Activated T-helper 17 cell treated with anti-CD3 and anti-CD28 coated beads, Interleukin-2, amount 50 U/mL, for 72 hours (primary cell): ENCODE measurements around the gene DTX1. TPM values are rescaled to one million over a fixed set of nuclear protein-coding genes. Genes with fewer than 3 reads are reported as not detected.

Experiments
- ATAC-seq: fragments of 150-1000 bp; cut with Tn5 transposase; replicated peaks from 2 replicates; pipeline ENCODE4 v1.10.0; 2021; ENCODE audit warnings: mild to moderate bottlenecking, moderate library complexity
- H3K27ac Mint-ChIP-seq: one replicate; pipeline ENCODE4 v1.8.0; 2022; ENCODE audit warnings: mixed read lengths
- H3K27me3 Mint-ChIP-seq: one replicate; pipeline ENCODE4 v1.8.0; 2022; ENCODE audit warnings: mixed read lengths
- H3K36me3 Mint-ChIP-seq: one replicate; pipeline ENCODE4 v1.8.0; 2022; ENCODE audit warnings: low read depth, mild to moderate bottlenecking, mixed read lengths
- H3K4me1 Mint-ChIP-seq: one replicate; pipeline ENCODE4 v1.8.0; 2022; ENCODE audit warnings: mixed read lengths
- H3K4me3 Mint-ChIP-seq: one replicate; pipeline ENCODE4 v1.8.0; 2022; ENCODE audit warnings: mild to moderate bottlenecking, mixed read lengths
- H3K9me3 Mint-ChIP-seq: one replicate; pipeline ENCODE4 v1.8.0; 2022; ENCODE audit warnings: mixed read lengths
- total RNA-seq, 2 donors: library from RNA; stranded (reverse); gene quantifications; one replicate each; pipeline ENCODE4 v1.2.3, GENCODE V29; 2022

DTX1 gene
- 10 to 100 TPM; 13.2 to 17.4 TPM for total RNA-seq

GRCh38 chr12:113056631-113057488, at the start of gene DTX1:
Gene DTX1 (plus strand): TSS chr12:113056730. CDS start chr12:113058193, 1,463 bp downstream.
- peaks cover 8% of the 10 kb centered on the region for H3K4me1 Mint-ChIP-seq
- peak within 1 kb of the TSS; percentile 68 for H3K27ac Mint-ChIP-seq
- H3K27me3 Mint-ChIP-seq = no peaks in the 10 kb centered on the region
- peak; percentile 45 for ATAC-seq
- peak within 1 kb of the TSS; percentile 77 for H3K4me3 Mint-ChIP-seq
- no peaks in the 10 kb centered on the region for H3K9me3 Mint-ChIP-seq
- H3K36me3 Mint-ChIP-seq = peaks cover 4% of the 10 kb centered on the region

- H3K4me1 Mint-ChIP-seq = no peaks in the 10 kb centered on the region
- peaks cover 8% of the 10 kb centered on the region for H3K9me3 Mint-ChIP-seq
- H3K27me3 Mint-ChIP-seq = no peaks in the 10 kb centered on the region
- no peak overlapping the region for H3K27ac Mint-ChIP-seq
- H3K36me3 Mint-ChIP-seq = peaks cover 97% of the 10 kb centered on the region
- ATAC-seq = no peak
- H3K4me3 Mint-ChIP-seq = no peak overlapping the region
Observed at GRCh38 chr12:113007166-113007565, 49.4 kb upstream of the DTX1 start.

DNA sequence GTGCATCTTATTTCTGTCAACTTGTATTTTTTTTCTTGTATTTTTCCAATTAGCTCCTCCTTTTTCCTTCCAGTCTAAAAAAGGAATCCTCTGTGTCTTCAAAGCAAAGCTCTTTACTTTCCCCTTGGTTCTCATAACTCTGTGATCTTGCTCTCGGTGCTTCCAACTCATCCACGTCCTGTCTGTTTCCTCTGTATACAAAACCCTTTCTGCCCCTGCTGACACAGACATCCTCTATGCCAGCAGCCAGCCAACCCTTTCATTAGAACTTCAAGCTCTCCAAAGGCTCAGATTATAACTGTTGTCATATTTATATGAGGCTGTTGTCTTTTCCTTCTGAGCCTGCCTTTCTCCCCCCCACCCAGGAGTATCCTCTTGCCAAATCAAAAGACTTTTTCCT, 45.8 kb upstream of the DTX1 start:
- H3K4me3 Mint-ChIP-seq = no peak overlapping the region
- H3K9me3 Mint-ChIP-seq = peaks cover 8% of the 10 kb centered on the region
- peaks cover 62% of the 10 kb centered on the region for H3K36me3 Mint-ChIP-seq

DNA sequence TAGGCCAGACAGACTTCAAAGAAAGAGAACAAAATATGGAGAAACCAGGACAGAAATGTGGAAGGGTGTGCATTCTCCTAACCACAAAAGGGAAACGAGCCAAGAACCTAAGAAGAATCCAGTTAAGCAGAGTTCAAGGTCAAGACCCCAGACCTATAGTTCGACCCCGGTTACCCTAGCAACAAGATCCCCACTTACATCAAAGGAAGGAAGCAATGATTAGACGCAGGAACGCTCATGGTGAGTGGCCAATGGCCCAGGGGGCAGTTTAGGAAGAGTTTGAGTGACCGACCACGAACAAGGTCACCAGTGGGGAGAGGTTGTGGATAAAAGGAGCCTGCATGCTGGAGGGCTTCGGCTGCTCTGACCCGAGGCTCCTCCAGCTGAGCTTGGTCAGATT, 42.0 kb upstream of the DTX1 start:
- ATAC-seq = no peak
- H3K4me3 Mint-ChIP-seq = no peak overlapping the region
- no peak overlapping the region for H3K27ac Mint-ChIP-seq
- H3K4me1 Mint-ChIP-seq = no peaks in the 10 kb centered on the region
- H3K9me3 Mint-ChIP-seq = peaks cover 8% of the 10 kb centered on the region
- no peaks in the 10 kb centered on the region for H3K27me3 Mint-ChIP-seq
- peaks cover 23% of the 10 kb centered on the region for H3K36me3 Mint-ChIP-seq

More for the DNA sequence above, 45.8 kb upstream of the DTX1 start:
- H3K27me3 Mint-ChIP-seq = no peaks in the 10 kb centered on the region
- no peak overlapping the region for H3K27ac Mint-ChIP-seq
- no peaks in the 10 kb centered on the region for H3K4me1 Mint-ChIP-seq
- ATAC-seq = no peak

DNA sequence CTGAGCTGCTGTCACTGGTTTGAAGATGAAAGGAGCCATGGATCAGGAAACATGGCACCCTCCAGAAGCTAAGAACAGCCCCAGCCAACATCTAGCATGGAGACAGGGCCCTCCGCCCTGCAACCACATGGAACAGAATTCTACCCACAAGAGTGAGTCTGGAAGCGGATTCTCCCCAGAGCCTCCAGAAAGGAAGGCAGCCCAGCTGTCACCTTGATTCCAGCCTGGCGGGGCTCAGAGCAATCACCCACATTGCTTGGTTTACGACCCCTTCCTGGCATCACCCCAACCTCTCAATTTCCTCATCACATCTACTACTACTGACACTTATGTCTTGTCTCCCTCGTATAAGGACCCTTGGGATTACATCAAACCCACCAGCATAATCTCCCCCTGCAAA, 39.7 kb upstream of the DTX1 start:
- H3K4me1 Mint-ChIP-seq = peaks cover 3% of the 10 kb centered on the region
- peaks cover under 1% of the 10 kb centered on the region for H3K36me3 Mint-ChIP-seq
- no peak for ATAC-seq
- H3K27me3 Mint-ChIP-seq = peaks cover 3% of the 10 kb centered on the region
- H3K27ac Mint-ChIP-seq = no peak overlapping the region
- peaks cover under 1% of the 10 kb centered on the region for H3K9me3 Mint-ChIP-seq
- H3K4me3 Mint-ChIP-seq = no peak overlapping the region

DNA sequence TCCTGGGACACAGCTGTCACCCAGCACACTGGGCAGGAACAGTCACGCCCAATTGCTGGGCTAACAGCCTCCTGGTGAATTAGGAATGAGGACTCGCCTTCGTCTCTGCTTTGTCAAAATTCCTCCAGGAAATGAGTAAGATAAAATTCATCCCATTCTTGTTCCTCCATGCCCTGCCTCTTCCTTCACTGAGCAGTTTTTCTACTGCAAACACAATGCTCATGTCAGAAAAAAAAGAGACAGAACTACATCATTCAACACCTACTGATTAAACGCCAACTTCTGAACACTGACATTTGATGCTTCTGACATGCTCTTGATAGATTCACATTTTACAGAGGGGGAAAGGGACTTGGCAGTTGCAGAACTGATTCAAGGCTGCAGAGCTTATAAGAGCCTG, 37.5 kb upstream of the DTX1 start:
- Mint-ChIP-seq H3K27ac (no peak overlapping the region), H3K36me3 (no peaks in the 10 kb centered on the region), H3K4me1 (peaks cover 12% of the 10 kb centered on the region), H3K27me3 (peaks cover 3% of the 10 kb centered on the region), H3K9me3 (no peaks in the 10 kb centered on the region), H3K4me3 (no peak overlapping the region)
- ATAC-seq = no peak

- H3K9me3 Mint-ChIP-seq = no peaks in the 10 kb centered on the region
- peaks cover 3% of the 10 kb centered on the region for H3K27me3 Mint-ChIP-seq
- H3K4me1 Mint-ChIP-seq = peaks cover 12% of the 10 kb centered on the region
- H3K4me3 Mint-ChIP-seq = no peak overlapping the region
- no peak for ATAC-seq
- H3K27ac Mint-ChIP-seq = no peak overlapping the region
- H3K36me3 Mint-ChIP-seq = no peaks in the 10 kb centered on the region
Observed at GRCh38 chr12:113021500-113021899, 35.0 kb upstream of the DTX1 start.

GRCh38 chr12:113022563-113023297, 33.8 kb upstream of the DTX1 start:
- Mint-ChIP-seq H3K9me3 (no peaks in the 10 kb centered on the region), H3K4me3 (no peak overlapping the region), H3K36me3 (no peaks in the 10 kb centered on the region), H3K27me3 (peaks cover 3% of the 10 kb centered on the region), H3K27ac (peak overlapping the region; percentile 26), H3K4me1 (peaks cover 12% of the 10 kb centered on the region)
- peak; percentile 80 for ATAC-seq

GRCh38 chr12:113027726-113028125, 28.8 kb upstream of the DTX1 start:
- no peak overlapping the region for H3K4me3 Mint-ChIP-seq
- ATAC-seq = no peak
- H3K36me3 Mint-ChIP-seq = no peaks in the 10 kb centered on the region
- H3K4me1 Mint-ChIP-seq = peaks cover 8% of the 10 kb centered on the region
- H3K9me3 Mint-ChIP-seq = no peaks in the 10 kb centered on the region
- peaks cover 4% of the 10 kb centered on the region for H3K27me3 Mint-ChIP-seq
- H3K27ac Mint-ChIP-seq = no peak overlapping the region

DNA sequence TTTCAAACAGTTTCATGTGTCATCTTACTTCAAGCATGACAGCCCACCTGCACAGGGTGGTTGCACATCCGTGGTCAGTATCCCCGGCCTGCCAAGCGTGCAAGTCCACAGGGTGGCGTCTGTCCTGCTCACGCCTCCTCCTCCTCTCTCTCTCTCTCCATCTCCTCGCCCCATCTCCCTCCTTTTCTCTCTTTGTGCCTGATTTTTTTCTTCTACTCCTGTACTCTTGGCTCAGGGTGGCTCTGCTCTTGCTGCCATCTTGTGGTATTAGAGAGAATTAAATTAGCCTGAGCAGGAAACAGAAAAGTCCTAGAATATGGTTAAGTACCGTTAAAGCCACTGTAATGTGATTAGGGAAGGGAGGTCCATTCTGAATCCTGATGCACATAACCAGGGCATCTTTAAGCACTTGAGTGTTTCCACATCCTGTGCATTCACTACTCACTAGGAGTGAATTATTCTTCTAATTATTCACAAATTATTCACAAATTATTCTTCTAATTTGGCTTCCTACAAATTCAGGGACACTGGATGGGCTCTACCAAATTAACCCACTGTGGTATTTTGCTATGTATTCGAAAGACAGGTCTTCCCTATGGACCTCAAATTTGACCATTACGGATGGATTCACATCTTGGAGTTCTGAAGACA, 25.5 kb upstream of the DTX1 start:
- Mint-ChIP-seq H3K9me3 (no peaks in the 10 kb centered on the region), H3K36me3 (no peaks in the 10 kb centered on the region), H3K27ac (no peak overlapping the region), H3K4me3 (no peak overlapping the region), H3K27me3 (peaks cover 8% of the 10 kb centered on the region), H3K4me1 (peaks cover 5% of the 10 kb centered on the region)
- ATAC-seq = no peak

DNA sequence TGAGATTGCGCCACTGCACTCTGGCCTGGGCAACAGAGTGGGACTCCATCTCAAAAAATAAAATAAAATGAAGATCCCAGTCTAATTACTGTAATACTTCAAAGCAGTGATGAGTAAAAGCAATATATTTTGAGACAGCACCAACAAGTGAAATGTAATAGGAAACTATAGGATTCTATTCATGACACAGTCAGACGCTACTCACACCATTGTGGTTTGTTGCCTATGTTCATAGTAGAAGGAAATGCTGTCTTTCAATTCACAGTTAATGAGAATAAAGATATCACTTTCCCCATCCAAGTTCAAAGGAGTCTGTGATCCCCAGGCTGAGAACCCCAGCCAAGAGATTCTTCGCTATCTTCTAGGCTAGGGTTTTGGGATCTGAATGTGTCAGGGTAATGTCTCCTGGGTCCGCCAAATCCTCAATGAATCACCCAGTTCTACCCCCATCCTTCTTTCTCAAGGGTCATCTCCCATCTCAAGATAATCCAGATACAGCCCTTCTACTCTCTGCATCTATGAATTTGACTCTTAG, 16.6 kb upstream of the DTX1 start:
- H3K27me3 Mint-ChIP-seq = no peaks in the 10 kb centered on the region
- no peaks in the 10 kb centered on the region for H3K36me3 Mint-ChIP-seq
- no peak overlapping the region for H3K27ac Mint-ChIP-seq
- ATAC-seq = peak; percentile 26
- H3K4me3 Mint-ChIP-seq = no peak overlapping the region
- no peaks in the 10 kb centered on the region for H3K9me3 Mint-ChIP-seq
- H3K4me1 Mint-ChIP-seq = no peaks in the 10 kb centered on the region

GRCh38 chr12:113040722-113041171, 15.8 kb upstream of the DTX1 start:
- Mint-ChIP-seq H3K9me3 (no peaks in the 10 kb centered on the region), H3K27me3 (no peaks in the 10 kb centered on the region), H3K4me1 (no peaks in the 10 kb centered on the region), H3K36me3 (no peaks in the 10 kb centered on the region), H3K27ac (no peak overlapping the region), H3K4me3 (no peak overlapping the region)
- no peak for ATAC-seq

DNA sequence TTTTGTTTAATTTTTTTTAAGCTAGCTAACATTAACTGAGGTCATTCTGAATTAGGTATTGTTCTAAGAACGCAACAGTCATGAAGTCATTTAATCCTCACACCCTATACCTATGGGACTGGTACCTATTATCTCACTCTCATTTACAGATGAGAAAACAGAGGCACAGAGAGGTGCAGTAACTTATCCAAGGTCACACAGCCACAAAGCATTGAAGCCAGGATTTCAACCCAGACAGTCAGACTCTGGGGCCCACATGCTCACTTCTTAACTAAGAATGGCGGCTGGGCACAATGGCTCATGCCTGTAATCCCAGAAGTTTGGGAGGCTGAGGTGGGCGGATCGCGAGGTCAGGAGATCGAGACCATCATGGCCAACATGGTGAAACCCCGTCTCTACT, 15.0 kb upstream of the DTX1 start:
- no peak for ATAC-seq
- Mint-ChIP-seq H3K4me3 (no peak overlapping the region), H3K9me3 (no peaks in the 10 kb centered on the region), H3K36me3 (no peaks in the 10 kb centered on the region), H3K27ac (no peak overlapping the region), H3K4me1 (no peaks in the 10 kb centered on the region), H3K27me3 (no peaks in the 10 kb centered on the region)

- Mint-ChIP-seq H3K27me3 (no peaks in the 10 kb centered on the region), H3K4me1 (no peaks in the 10 kb centered on the region), H3K4me3 (no peak overlapping the region), H3K36me3 (no peaks in the 10 kb centered on the region), H3K27ac (no peak overlapping the region), H3K9me3 (no peaks in the 10 kb centered on the region)
- ATAC-seq = no peak
Observed at GRCh38 chr12:113043240-113043639, 13.3 kb upstream of the DTX1 start.
